Measurements from ENCODE around the gene TNN.
"Not testable (repeated sequence)": the region's sequence is repeated elsewhere in the genome, so short reads cannot be mapped to it uniquely, and the experiment has no call there.

The TNN gene

DNA sequence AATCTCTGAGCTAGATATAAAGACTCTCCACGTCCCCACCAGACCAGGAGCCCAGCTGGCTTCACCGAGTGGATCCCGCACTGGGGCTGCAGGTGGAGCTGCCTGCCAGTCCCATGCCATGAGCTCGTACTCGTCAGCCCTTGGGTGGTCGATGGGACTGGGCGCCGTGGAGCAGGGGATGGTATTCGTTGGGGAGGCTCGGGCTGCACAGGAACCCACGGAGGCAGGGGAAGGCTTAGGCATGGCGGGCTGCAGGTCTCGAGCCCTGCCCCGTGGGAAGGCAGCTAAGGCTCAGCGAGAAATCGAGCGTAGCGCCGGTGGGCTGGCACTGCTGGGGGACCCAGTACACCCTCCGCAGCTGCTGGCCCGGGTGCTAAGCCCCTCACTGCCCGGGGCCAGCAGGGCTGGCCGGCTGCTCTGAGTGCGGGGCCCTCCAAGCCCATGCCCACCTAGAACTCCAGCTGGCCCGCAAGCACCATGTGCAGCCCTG lies 40.7 kb downstream of the TNN start:
- not testable (repeated sequence) for DNase-seq (ENCODE audit: low read depth, low spot score)

DNA sequence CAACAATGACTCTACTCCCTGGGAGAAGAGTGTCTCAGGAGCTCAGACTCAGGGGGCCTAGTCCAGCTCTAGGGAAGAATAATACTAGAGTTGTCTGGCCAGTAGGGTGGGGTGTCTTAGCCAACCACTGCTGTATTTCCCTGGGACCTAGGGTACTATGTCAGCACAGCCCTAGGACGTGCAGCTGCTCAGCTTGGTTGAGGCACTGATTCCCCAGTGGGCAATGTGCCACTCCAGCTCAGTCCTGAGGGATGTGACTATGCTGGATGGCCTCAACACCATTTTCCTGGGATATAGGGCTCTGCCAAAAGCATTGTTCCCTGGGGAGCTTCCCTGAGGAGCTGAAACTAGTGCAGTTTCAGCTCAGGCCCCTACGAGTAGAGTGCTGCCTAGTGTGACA lies 47.4 kb downstream of the TNN start:
- DNase-seq (ENCODE audit: low read depth, low spot score) = no peak

DNA sequence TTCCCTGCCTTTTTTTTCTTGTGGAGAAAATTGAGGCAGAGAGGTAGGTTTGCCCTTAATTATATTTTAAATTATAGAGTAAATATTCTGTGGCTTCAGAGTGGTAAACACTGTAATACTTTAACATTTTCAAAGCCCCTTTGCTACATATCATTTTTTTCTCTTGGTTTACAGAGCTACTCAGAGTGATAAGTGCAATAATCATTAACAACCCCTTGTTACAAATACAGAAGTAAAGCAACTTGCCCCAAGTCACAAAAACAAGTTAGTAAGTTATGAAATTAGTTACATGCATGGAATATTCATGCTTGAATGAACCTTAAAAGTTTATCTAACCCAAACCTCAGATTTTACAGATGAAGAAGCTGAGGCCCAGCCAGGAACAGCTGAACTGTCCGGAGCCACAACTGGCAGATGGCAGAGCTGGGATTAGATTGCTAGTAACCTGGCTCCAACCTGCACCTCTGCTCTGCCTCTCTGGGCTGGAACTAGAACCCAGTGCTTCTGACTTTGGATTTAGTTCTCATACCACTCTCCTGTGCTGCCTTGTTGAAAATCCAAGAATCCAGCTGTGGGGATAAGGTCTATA lies 48.7 kb downstream of the TNN start:
- no peak for DNase-seq (ENCODE audit: low read depth, low spot score)

DNA sequence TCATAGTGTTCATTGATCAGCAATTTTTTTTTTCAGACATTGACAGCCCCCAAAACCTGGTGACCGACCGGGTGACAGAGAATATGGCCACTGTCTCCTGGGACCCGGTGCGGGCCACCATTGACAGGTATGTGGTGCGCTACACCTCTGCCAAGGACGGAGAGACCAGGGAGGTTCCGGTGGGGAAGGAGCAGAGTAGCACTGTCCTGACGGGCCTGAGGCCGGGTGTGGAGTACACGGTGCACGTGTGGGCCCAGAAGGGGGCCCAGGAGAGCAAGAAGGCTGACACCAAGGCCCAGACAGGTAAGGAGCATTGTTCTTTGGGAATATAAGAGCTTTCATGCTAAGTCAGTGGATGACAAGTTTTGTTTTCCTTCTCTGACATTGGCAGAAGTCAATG lies 49.3 kb downstream of the TNN start:
- no peak for DNase-seq (ENCODE audit: low read depth, low spot score)

DNA sequence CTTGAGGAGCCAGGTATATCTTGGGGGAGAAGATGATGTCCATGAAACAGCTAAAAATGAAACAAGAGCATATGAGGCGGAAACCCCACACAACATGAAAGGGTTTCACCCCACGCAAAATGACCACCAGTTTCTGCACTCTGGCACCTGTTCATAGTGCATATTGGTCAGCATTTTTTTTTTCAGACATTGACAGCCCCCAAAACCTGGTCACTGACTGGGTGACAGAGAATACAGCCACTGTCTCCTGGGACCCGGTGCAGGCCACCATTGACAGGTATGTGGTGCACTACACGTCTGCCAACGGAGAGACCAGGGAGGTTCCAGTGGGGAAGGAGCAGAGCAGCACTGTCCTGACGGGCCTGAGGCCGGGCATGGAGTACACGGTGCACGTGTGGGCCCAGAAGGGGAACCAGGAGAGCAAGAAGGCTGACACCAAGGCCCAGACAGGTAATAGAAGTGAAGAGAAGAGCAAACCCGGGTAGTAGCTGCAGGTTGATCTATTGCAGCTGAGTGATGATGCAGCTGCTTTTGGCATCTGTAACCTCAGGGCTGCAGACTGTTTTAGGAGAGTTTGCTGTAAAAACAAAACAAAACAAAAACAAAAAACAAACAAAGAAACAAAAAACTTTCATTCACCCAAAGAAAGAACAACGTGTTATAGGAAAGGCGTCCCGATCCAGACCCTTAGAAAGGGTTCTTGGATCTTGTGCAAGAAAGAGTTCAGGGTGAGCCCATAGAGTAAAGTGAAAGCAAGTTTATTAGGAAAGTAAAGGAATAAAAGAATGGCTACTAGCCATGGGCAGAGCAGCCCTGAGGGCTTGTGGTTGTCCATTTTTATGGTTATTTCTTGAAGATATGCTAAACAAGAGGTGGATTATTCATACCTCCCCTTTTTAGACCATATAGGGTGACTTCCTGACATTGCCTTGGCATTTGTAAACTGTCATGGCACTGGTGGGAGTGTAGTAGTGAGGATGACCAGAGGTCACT lies 51.0 kb downstream of the TNN start:
- no peak for DNase-seq (ENCODE audit: low read depth, low spot score)

DNA sequence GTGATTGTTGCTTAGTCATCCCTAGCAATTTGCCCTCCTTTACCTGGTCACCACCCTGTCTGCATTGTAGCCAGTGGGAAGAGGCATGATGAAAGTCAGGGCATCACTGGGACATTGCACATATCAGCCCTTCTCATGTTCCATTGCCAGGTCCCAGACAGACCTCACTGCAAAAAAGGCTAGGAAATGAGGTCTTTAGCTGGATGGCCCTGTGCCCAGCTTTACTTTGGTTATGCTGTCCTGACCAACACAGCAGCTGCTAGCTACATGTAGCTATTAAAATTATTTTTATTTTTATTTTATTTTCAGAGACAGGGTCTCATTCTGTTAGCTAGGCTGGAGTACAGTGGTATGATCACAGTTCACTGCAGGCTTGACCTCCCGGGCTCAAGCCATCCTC lies 52.9 kb downstream of the TNN start:
- DNase-seq (ENCODE audit: low read depth, low spot score) = no peak

DNA sequence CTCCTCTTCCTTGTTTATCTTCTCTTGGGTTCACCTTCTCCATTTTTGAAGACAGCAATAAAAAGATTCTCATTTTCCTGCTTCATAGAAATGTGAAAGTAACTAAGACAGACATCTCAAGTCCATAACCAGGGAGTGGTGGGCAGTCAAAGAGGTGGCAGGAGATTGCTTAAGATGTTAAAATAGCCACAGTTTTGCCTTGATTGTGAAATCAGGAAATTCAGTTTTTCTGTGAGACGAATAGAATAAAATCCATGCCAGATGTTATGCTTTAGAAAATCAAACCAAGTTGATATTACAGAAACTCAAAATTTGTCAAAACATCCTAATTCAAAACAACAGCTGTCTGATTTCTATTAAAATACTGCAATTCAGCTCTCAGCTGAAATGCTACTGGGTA lies 57.2 kb downstream of the TNN start:
- DNase-seq (ENCODE audit: low read depth, low spot score) = no peak

DNA sequence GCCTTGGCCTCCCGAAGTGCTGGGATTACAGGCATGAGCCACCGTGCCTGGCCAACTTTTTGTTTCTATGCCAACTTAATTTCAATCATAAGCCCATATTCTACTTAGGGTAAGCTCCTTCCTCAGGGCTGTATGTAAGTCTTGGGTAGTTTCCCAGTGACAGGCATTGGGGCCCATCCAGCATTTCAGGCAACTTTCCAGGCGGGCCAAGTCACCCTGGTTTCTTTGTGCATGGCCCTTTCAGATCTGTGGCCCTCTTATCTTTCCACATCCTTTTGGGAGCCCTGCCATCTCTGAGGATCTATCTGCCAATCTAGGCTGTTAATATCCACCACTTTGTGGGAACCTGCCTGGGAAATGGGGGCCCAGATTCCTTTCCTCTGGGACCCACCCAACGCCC lies 58.7 kb downstream of the TNN start:
- no peak for DNase-seq (ENCODE audit: low read depth, low spot score)

DNA sequence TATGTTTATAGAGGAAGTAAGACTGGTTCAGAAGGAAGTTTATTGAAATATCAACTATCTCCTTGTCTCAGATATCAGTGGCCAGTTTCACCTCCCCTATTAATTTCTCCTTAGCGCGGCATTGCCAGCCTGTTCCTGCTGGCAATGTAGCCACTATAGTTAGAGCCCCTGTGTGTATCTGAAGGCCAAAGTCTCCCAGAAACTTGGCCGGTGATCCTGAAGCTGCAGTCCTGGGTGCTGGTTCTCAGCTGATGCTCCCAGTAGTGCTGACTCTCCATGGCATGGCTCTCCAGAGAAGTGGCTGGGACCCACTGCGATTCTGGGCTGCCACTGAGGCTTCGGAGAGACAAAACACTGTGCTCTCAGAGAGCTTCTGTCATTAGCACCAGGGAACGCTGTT lies 59.9 kb downstream of the TNN start:
- no peak for DNase-seq (ENCODE audit: low read depth, low spot score)

DNA sequence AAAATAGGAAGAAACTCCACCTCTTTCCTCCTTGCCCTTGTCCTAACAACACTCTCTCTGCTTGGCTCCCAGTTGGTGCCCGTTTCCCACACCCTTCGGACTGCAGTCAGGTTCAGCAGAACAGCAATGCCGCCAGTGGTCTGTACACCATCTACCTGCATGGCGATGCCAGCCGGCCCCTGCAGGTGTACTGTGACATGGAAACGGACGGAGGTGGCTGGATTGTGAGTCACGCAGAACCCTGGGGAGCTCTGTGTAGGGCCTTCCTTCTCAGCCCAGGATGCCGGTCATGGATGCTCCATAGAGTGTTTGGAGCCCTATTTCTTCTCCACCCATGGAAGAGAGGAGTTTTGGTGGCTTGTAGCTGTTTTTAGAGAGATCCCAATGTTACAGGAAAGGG lies 60.9 kb downstream of the TNN start:
- DNase-seq (ENCODE audit: low read depth, low spot score) = no peak

DNA sequence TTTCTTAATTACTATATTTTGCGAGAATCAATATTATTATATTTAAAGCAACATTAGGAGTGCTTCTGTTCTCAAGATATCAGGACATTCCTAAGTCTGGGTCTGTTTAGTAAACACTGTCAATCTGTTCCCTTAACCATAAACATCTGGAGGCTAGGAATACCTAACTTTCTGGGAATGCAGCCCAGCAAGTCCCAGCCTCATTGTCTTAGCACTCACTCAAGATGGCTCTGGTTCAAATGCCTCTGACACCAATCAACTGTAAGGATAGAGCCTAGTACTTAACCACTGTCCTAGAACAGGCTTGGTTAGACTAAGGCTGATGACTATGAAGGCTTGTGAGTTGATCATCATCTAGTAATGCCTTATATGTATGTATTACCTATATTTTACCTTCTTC lies 61.5 kb downstream of the TNN start:
- DNase-seq (ENCODE audit: low read depth, low spot score) = no peak

DNA sequence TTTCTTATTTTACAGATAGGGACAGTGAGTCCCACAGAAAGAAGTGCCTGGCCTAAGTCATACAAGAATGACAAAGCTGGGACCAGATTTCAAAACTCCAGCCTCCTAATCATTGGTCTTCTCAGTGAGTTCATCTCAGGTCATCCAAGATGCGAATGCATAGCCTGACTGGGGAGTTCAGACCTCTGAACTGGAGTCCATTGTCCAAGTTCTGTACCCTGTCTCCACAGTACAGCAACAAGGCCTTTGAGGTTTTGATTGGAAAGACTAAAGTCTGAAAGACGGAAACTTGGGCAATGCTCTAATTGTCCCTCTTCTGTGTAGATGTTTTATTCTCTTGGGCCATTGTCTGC lies 62.0 kb downstream of the TNN start:
- no peak for DNase-seq (ENCODE audit: low read depth, low spot score)

DNA sequence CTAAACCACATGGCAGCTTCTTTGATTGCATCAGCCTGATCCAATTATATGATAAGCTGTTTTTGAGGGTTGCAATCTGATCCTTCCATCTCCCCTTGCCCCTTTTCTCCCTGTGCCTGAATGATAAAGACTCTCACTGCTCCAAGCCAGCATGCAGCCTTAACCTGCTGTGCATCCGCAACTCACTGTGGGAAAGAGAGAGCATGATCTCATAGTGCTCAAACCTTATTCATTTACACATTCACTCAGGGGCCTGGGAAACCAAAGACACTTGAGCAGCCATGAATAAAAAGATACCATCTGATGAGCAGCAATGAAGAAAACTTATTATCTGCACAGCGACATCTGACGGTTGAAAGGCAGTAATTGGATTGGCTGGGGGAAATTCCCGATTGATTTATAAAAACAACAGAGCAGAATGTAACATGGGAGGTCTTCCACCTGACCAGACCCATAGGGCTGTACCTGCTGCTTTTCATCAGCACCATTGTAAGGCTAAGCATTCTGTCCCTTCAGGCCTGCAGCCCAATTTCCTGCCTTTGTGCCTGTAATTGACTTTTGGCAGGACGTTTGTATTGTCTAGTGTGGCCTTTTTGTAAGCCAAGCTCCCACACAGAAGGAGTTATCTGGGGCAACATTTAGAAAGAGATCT lies 62.5 kb downstream of the TNN start:
- DNase-seq (ENCODE audit: low read depth, low spot score) = peak; percentile 82

DNA sequence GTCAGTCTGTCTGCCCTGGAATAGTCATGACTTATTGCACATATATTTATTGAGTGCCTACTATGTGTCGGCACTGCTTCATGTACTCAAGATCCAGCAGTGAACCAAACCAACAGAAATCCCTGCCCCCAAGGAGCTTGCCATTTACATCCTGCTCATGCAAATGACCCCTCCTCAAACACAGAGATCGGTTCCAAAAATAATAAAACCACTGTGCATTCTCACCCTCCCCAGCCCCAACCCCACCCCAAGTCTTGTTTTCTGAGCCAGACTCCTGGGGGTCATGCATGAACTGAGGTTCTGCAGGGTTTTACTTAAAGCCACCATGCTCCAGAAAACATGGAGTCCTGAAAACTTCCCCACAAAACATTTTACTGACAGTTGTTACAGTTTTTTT lies 63.0 kb downstream of the TNN start:
- DNase-seq (ENCODE audit: low read depth, low spot score) = no peak

DNA sequence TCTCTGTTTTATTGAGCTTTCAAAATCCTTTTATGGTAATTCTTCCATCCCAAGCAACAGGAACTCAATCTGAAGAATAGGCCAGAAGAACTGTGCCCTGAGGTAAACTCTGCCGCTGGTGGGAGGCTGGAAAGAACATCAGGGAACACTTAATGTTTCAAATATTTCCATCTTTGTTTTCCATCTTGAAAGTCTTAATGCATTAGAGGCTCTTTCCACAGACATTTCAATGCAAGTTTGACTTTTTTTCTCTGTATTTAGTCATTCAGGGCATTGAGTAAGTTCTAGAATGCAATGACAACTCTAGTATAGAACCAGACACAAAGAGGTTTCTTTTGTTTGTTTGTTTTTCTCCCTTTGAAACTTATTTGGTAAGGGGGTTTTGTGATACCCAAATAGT lies 63.5 kb downstream of the TNN start:
- DNase-seq (ENCODE audit: low read depth, low spot score) = no peak

DNA sequence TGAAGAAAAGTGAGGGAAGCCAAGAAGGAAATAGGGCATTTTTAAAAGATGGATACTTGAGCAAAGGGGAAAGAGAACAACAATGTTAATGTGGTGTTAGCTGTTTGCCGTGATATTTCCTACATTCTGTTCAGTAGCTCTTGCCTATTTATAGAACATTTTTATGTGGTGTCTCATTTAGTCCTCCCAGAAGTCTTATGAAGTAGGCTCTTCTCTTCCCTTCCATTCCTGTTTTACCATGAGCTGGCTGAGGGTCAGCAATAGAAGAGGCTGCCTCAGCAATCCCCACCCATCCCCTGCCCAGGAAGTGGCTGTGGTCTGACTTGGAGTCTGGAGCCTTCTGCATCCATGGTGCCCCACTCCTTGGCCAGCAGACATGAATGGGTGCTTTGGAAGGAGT lies 64.8 kb downstream of the TNN start:
- DNase-seq (ENCODE audit: low read depth, low spot score) = no peak

DNA sequence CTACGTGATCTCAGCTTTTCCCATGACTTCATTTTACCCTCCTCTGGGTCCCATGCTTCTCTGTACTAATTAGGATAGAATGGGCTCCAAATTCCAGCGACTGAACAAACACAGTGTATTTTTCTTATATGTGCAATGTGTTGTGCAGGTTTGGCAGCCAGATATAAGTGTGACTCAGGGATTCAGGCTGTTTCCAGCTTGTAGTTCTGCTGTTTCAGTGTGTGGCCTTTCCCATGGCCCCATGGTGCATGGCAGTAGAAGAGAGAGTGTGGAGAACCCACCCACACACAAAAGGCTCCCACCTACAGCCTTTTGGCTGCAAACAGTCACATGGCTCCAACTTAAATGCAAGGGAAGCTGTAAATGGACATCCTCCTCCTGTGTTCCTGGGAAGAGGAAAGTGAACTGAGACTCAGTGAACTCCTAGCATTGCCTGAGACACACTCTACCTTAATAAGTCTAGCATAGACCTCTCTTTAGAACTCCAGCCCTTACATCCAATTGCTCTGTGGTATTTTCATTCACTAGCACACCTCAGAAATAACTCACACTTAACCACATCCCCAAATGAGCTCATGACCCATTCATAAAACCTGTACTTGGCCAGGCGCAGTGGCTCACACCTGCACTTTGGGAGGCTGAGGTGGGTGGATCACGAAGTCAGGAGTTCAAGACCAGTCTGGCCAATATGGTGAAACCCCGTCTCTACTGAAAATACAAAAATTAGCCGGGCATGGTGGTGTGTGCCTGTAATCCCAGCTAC lies 66.2 kb downstream of the TNN start:
- no peak for DNase-seq (ENCODE audit: low read depth, low spot score)

DNA sequence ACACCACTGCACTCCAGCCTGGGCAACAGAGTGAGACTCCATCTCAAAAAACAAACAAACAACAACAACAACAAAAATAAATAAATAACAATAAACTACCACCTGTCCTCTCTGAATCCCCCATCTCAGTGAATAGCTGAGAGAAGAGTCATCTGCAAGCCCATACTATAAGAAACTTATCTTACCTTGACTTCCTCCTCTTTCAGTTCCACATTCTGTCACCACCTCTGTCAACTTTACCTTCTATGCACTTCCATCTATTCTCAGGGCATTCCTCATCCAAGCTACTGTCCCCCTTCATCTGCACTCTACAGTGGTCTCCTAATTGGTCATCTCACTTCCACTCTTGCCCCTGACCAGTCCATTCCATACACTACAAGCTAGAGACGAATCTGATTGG lies 66.9 kb downstream of the TNN start:
- DNase-seq (ENCODE audit: low read depth, low spot score) = no peak

DNA sequence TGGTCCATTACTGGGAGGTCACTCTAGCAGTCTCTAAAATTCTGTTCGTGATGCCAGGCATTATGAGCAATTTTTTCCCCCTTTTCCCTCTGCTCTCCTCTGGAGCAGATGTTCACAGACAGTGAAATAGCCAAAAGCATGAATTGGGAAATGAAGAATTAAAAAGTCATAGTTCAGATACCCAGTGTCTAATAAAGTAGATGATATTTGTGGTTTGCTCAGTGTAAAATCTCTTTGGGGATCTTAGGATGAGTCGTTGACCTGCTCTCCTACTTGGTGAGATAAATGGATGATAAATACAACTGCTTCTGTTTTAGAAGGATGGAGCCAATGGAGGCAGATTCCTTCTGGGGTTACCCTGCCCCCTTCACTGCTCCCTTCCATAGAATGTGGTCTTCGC lies 68.6 kb downstream of the TNN start:
- DNase-seq (ENCODE audit: low read depth, low spot score) = no peak

DNA sequence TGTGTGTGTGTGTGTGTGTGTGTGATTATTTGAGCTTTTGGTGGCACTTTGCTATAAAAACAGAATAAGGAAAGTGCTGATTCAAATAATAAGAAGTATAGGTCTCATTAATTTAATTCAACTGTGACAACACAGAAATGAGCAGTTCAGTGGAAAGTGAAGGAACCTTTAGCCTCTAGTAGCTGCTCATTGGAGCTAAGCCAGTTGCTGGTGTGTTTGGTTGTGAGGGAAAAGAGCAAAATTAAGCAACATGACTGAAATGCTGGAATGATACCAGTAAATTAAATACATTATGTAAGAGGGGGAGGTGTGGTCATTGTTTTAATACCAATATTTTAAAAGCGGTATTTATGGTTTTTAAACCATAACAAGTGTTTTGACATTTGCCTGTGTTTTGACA lies 69.7 kb downstream of the TNN start:
- DNase-seq (ENCODE audit: low read depth, low spot score) = no peak

DNA sequence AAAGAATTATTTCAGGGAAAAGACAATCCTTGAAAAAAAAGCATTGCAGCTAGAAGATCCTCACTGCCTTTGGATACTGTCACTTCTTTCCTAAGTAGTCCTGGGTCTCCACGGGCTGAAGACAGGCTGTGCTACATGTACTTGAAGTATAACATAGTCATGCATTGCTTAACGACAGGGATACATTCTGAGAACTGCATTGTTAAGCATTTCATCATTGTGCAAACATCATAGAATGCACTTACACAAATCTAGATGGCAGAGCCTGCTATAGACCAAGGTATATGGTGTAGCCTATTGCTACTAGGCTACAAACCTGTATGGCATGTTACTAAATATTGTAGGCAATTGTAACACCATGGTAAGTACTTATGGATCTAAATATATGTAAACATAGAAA lies 70.9 kb downstream of the TNN start:
- DNase-seq (ENCODE audit: low read depth, low spot score) = no peak

DNA sequence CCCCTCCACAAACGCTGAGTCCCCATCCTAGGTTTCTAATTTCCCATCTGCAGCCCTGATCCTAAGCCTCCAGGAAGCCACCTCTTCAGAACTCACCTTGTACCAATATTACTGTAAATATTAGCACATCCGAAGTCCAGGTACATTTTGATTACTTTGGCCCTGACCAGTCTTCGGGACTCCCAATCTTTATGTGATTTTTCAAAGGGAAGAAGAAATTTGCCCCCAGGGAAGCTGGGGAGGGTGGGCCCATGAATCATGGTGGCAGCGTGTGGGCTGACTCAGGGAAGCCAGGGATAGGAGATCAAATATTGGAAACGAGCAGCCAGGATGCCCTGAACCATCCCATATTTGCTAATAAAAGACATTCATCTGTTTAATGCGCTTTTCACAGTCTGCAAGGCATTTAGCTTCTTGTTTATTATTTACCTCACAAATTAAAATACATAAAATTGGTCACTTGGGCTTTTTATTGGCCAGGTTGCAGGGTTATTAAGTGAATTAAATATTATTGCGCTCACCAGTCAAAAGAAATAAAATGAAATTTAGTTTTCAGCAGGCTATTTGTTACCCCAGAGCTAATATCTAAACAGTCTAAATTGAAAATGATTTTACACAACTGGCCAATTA lies 78.4 kb downstream of the TNN start:
- no peak for DNase-seq (ENCODE audit: low read depth, low spot score)
